H1 (cell line): ENCODE results near the gene VPS54. TPM values are rescaled to one million over a fixed set of nuclear protein-coding genes. Genes with fewer than 3 reads are reported as not detected.
"Not testable (repeated sequence)": the region's sequence is repeated elsewhere in the genome, so short reads cannot be mapped to it uniquely, and the experiment has no call there.

ENCODE experiments used
- CTCF ChIA-PET: fragments of 300-600 bp; sonication (Branson Sonifier 250); formaldehyde crosslinking; loops from one replicate; lab custom pipeline; 2021; ENCODE audit not compliant: partially characterized antibody; lab: Charles Lee
- POLR2A ChIA-PET: fragments of 300-600 bp; sonication (Branson Sonifier 250); formaldehyde crosslinking; loops from one replicate; lab custom pipeline; 2021; ENCODE audit warnings: inconsistent platforms; ENCODE audit not compliant: partially characterized antibody; lab: Charles Lee
- DNase-seq, 2 experiments: peaks; one replicate each; pipeline versions ENCODE4 v3.0.0 to v3.0.0-alpha.2; 2010 to 2022; ENCODE audit warnings: low spot score in 2 of 2, low read depth in 1 of 2, mixed read lengths in 1 of 2
- FAIRE-seq: peaks from 2 replicates; lab custom pipeline; 2011; peaks lifted over from hg19 to GRCh38; lab: Jason Lieb, UNC
- H2AFZ ChIP-seq: 2 replicates; pipeline ENCODE4 v1.8.1; 2012; ENCODE audit warnings: low read length, inconsistent platforms
- H2AK5ac ChIP-seq: 2 replicates; pipeline ENCODE4 v1.6.1; 2013; ENCODE audit warnings: low read depth, low read length
- H2BK120ac ChIP-seq: replicated peaks from 2 replicates; pipeline ENCODE3; 2013; ENCODE audit warnings: low read depth, low read length, inconsistent platforms
- H2BK12ac ChIP-seq: 2 replicates; pipeline ENCODE4 v1.6.1; 2013; ENCODE audit warnings: low read depth, low read length
- H2BK15ac ChIP-seq: 2 replicates; pipeline ENCODE4 v1.6.1; 2013; ENCODE audit warnings: low read length
- H2BK20ac ChIP-seq: 2 replicates; pipeline ENCODE4 v1.6.1; 2013; ENCODE audit warnings: low read length
- H2BK5ac ChIP-seq: 2 replicates; pipeline ENCODE4 v1.6.1; 2013; ENCODE audit warnings: low read depth, low read length
- H3K14ac ChIP-seq: 2 replicates; pipeline ENCODE4 v1.6.1; 2013; ENCODE audit warnings: inconsistent platforms; ENCODE audit not compliant: insufficient read length
- H3K18ac ChIP-seq: 2 replicates; pipeline ENCODE4 v1.6.1; 2013; ENCODE audit warnings: low read length; ENCODE audit errors: extremely low read depth
- H3K23ac ChIP-seq: 2 replicates; pipeline ENCODE4 v1.6.1; 2013; ENCODE audit warnings: inconsistent platforms; ENCODE audit not compliant: insufficient read length
- H3K23me2 ChIP-seq: 2 replicates; pipeline ENCODE4 v1.6.1; 2013; ENCODE audit warnings: low read depth, low read length
- H3K27ac ChIP-seq: 2 replicates; pipeline ENCODE4 v1.6.1; 2011; ENCODE audit warnings: low read depth, low read length, inconsistent platforms
- H3K27me3 ChIP-seq, 4 experiments: replicated peaks in 1 of 4; 1 replicate in 1 of 4; 2 replicates in 3 of 4; pipeline versions ENCODE4 v1.6.1 to v1.8.1; 2011 to 2013; ENCODE audit warnings: low read length in 3 of 4, mild to moderate bottlenecking in 3 of 4, inconsistent platforms in 2 of 4, mixed read lengths in 2 of 4, moderate library complexity in 1 of 4; ENCODE audit not compliant: control insufficient read depth in 3 of 4, insufficient read depth in 3 of 4; ENCODE audit errors: extremely low read depth in 1 of 4
- H3K36me3 ChIP-seq, 4 experiments: 2 replicates each; pipeline versions ENCODE4 v1.6.1 to v1.8.1; 2011 to 2013; ENCODE audit warnings: mild to moderate bottlenecking in 4 of 4, low read length in 3 of 4, moderate library complexity in 2 of 4, control low read depth in 1 of 4, inconsistent platforms in 1 of 4; ENCODE audit not compliant: insufficient read depth in 4 of 4, control insufficient read depth in 2 of 4
- H3K4ac ChIP-seq: replicated peaks from 2 replicates; pipeline ENCODE3; 2013; ENCODE audit warnings: low read length, low read depth, mixed read lengths, inconsistent platforms; ENCODE audit not compliant: insufficient read length
- H3K4me1 ChIP-seq, 4 experiments: replicated peaks in 1 of 4; 1 replicate in 1 of 4; 2 replicates in 3 of 4; pipeline versions ENCODE4 v1.6.1 to v1.8.1; 2011 to 2013; ENCODE audit warnings: low read length in 3 of 4, inconsistent platforms in 2 of 4, mixed read lengths in 1 of 4; ENCODE audit not compliant: insufficient read depth in 4 of 4, control insufficient read depth in 3 of 4
- H3K4me2 ChIP-seq, 2 experiments: 2 replicates each; pipeline versions ENCODE4 v1.6.1 to v1.8.1; 2011 to 2013; ENCODE audit warnings: low read depth in 2 of 2, low read length in 2 of 2, control low read depth in 1 of 2, inconsistent platforms in 1 of 2, mild to moderate bottlenecking in 1 of 2; ENCODE audit not compliant: insufficient read depth in 1 of 2
- H3K4me3 ChIP-seq, 4 experiments: fragments of 200-600, 300-600 bp in 1 of 4; sonication (generic), shearing (Covaris generic), sonication (Bioruptor Twin) in 1 of 4; 2 replicates each; pipeline versions ENCODE4 v1.5.1 to v1.8.1; 2011 to 2016; ENCODE audit warnings: low read length in 4 of 4, low read depth in 3 of 4, control low read depth in 2 of 4, inconsistent platforms in 2 of 4, mild to moderate bottlenecking in 2 of 4, mixed read lengths in 1 of 4, moderate library complexity in 1 of 4; ENCODE audit not compliant: insufficient read depth in 2 of 4; ENCODE audit errors: extremely low read depth in 1 of 4
- H3K56ac ChIP-seq: replicated peaks from 2 replicates; pipeline ENCODE3; 2013; ENCODE audit warnings: low read depth, mild to moderate bottlenecking, mixed read lengths, low read length, inconsistent platforms; ENCODE audit not compliant: insufficient read length
- H3K79me1 ChIP-seq: 2 replicates; pipeline ENCODE4 v1.6.1; 2013; ENCODE audit warnings: low read depth, low read length, control low read depth
- H3K79me2 ChIP-seq, 2 experiments: 2 replicates each; pipeline versions ENCODE4 v1.6.1 to v1.8.1; 2012 to 2013; ENCODE audit warnings: low read length in 2 of 2, mild to moderate bottlenecking in 2 of 2, inconsistent platforms in 1 of 2; ENCODE audit not compliant: insufficient read depth in 2 of 2, control insufficient read depth in 1 of 2
- H3K9ac ChIP-seq, 4 experiments: replicated peaks in 1 of 4; 1 replicate in 1 of 4; 2 replicates in 3 of 4; pipeline versions ENCODE4 v1.6.1 to v1.8.1; 2011 to 2013; ENCODE audit warnings: low read depth in 3 of 4, low read length in 3 of 4, control low read depth in 2 of 4, mild to moderate bottlenecking in 2 of 4, moderate library complexity in 2 of 4, inconsistent platforms in 1 of 4; ENCODE audit errors: extremely low read depth in 1 of 4
- H3K9me3 ChIP-seq, 2 experiments: 2 replicates each; pipeline versions ENCODE4 v1.6.1 to v1.8.1; 2012 to 2013; ENCODE audit warnings: mild to moderate bottlenecking in 2 of 2, moderate library complexity in 2 of 2, control low read depth in 1 of 2, inconsistent platforms in 1 of 2, low read depth in 1 of 2, low read length in 1 of 2, mixed read lengths in 1 of 2; ENCODE audit not compliant: insufficient read depth in 2 of 2
- H4K20me1 ChIP-seq, 2 experiments: replicated peaks in 1 of 2; 2 replicates each; pipeline versions ENCODE3 to v1.8.1; 2011 to 2013; ENCODE audit warnings: inconsistent platforms in 2 of 2, low read length in 2 of 2, mild to moderate bottlenecking in 1 of 2; ENCODE audit not compliant: insufficient read depth in 2 of 2, control insufficient read depth in 1 of 2
- H4K5ac ChIP-seq: 2 replicates; pipeline ENCODE4 v1.6.1; 2013; ENCODE audit warnings: low read length, low read depth, mixed read lengths, inconsistent platforms; ENCODE audit not compliant: insufficient read length
- H4K8ac ChIP-seq: 2 replicates; pipeline ENCODE4 v1.8.0; 2013; ENCODE audit warnings: mild to moderate bottlenecking, moderate library complexity, low read length, inconsistent platforms; ENCODE audit not compliant: insufficient read depth; ENCODE audit errors: extremely low read depth
- H4K91ac ChIP-seq: replicated peaks from 2 replicates; pipeline ENCODE3; 2013; ENCODE audit warnings: low read length, mixed read lengths, inconsistent platforms; ENCODE audit not compliant: insufficient read length
- WGBS, 2 experiments: shearing (Covaris generic) in 1 of 2; methylation state at CpG; one replicate each; pipeline versions ENCODE4 v1.1.6 to v1.1.7; 2013 to 2015; ENCODE audit warnings: low lambda C conversion rate in 2 of 2, mixed read lengths in 2 of 2, inconsistent platforms in 1 of 2, low coverage in 1 of 2, missing lambda C conversion rate in 1 of 2; ENCODE audit not compliant: insufficient replicate concordance in 2 of 2, insufficient coverage in 1 of 2, insufficient read length in 1 of 2; ENCODE audit errors: extremely low coverage in 1 of 2, missing lambda C conversion rate in 1 of 2; 5-methylcytosine and 5-hydroxymethylcytosine counted together
- polyA plus RNA-seq, 7 experiments: library from polyadenylated mRNA; depleted of rRNA in 3 of 7; stranded (reverse) in 5 of 7; unstranded in 2 of 7; fragments of >200 nt in 5 of 7; fragments of 200-250 nt in 2 of 7; gene quantifications; 1 replicate in 5 of 7; 2 replicates in 1 of 7; 4 replicates in 1 of 7; pipeline versions ENCODE4 v1.2.1 to v1.2.3, GENCODE V29; 2011 to 2013; ENCODE audit warnings: missing spikeins in 2 of 7, mixed read lengths in 2 of 7
- total RNA-seq: library from RNA; stranded (reverse); fragmentation: NEBNext Ultra II Directional; extraction: Animal tissue kit (Norgen Biotek cat#: 25700); gene quantifications from 2 replicates; pipeline ENCODE4 v1.2.1, GENCODE V29; 2021

The VPS54 gene
- total and polyA plus RNA-seq, 2 of the 8 experiments (the other 6 are each of a cell fraction or from before 2014, with no cell fraction given): 3.6 to 13.2 TPM

- H4K8ac ChIP-seq, H2BK15ac ChIP-seq, H3K23ac ChIP-seq, POLR2A ChIA-PET, H3K23me2 ChIP-seq, CTCF ChIA-PET, H2BK5ac ChIP-seq, DNase-seq, H4K5ac ChIP-seq, H3K4me1 ChIP-seq, H2BK20ac ChIP-seq, H2AFZ ChIP-seq, H3K27me3 ChIP-seq, H3K9ac ChIP-seq, H3K36me3 ChIP-seq, H3K4me2 ChIP-seq, H3K79me2 ChIP-seq, H4K20me1 ChIP-seq, H4K91ac ChIP-seq, H3K14ac ChIP-seq, H3K4me3 ChIP-seq, H3K18ac ChIP-seq, H3K4ac ChIP-seq, H3K27ac ChIP-seq, H2AK5ac ChIP-seq, FAIRE-seq, H3K9me3 ChIP-seq, H3K79me1 ChIP-seq, H3K56ac ChIP-seq, H2BK12ac ChIP-seq, H2BK120ac ChIP-seq: not testable (repeated sequence)
- 89% methylated on average over 4 of the region's 4 CpGs; no CpG with 5 or more reads in 1 of the 2 experiments for WGBS, 2 experiments
Measured at GRCh38 chr2:63932104-63932503, 87.1 kb downstream of the VPS54 start.
